ENCODE results near the gene SLIT1. TPM values are rescaled to one million over a fixed set of nuclear protein-coding genes. Genes with fewer than 3 reads are reported as not detected.

The SLIT1 gene
- total and polyA plus RNA-seq, 2 of the 8 experiments (the other 6 are each of a cell fraction or from before 2014, with no cell fraction given), result 0.70 to 0.88 TPM

DNA sequence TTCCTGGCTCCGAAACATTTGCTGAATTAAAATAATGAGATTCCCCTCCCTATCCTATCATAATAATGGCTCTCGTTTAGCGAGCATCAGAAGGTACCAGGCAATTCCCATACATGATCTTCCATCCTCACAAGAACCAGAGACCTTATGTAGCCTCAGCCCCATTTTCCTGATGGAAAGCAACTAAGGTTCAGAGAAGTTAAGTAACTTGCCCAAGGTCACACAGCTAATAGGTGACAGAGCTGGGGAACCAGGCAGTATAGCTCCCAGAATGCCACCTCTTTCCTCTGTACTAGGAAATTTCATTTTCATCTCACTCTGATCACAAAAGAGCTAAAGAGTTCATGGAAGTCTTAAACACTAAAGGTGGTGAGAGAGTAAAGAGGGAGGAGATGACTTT, 2.4 kb downstream of the SLIT1 start:
- H3K18ac ChIP-seq (ENCODE audit: extremely low read depth, low read length), result no peak overlapping the region
- peaks cover 27 to 54% (median 51%) of the 10 kb centered on the region in 4 experiments for H3K27me3 ChIP-seq (replicated peaks in 1 of 4; ENCODE audit: control insufficient read depth in 3 of 4, extremely low read depth in 1 of 4, insufficient read depth in 3 of 4, low read length in 3 of 4)
- H3K27ac ChIP-seq (ENCODE audit: low read depth, low read length), result no peak overlapping the region
- H3K79me2 ChIP-seq (ENCODE audit: control insufficient read depth in 1 of 2, insufficient read depth in 2 of 2, low read length in 2 of 2), result no peaks in the 10 kb centered on the region
- H3K4me1 ChIP-seq (replicated peaks in 1 of 4; ENCODE audit: control insufficient read depth in 3 of 4, insufficient read depth in 4 of 4, low read length in 3 of 4), result peaks cover 2 to 20% (median 11%) of the 10 kb centered on the region in 4 experiments
- peaks cover 17% of the 10 kb centered on the region; the same call in 1 of the 2 replicates for H3K23me2 ChIP-seq (ENCODE audit: low read depth, low read length)
- peaks cover 0 to 4% of the 10 kb centered on the region in 2 experiments for H4K20me1 ChIP-seq (replicated peaks in 1 of 2; ENCODE audit: control insufficient read depth in 1 of 2, insufficient read depth in 2 of 2, low read length in 2 of 2)
- H3K4ac ChIP-seq (replicated peaks; ENCODE audit: insufficient read length, low read depth, low read length), result no peak overlapping the region
- H3K14ac ChIP-seq (ENCODE audit: insufficient read length), result no peak overlapping the region
- H3K36me3 ChIP-seq (ENCODE audit: control insufficient read depth in 2 of 4, insufficient read depth in 4 of 4, low read length in 3 of 4), result no peaks in the 10 kb centered on the region
- H2BK20ac ChIP-seq (ENCODE audit: low read length), result no peak overlapping the region; the same call in 1 of the 2 replicates
- H3K9ac ChIP-seq (replicated peaks in 1 of 4; ENCODE audit: extremely low read depth in 1 of 4, low read depth in 3 of 4, low read length in 3 of 4), result no peak overlapping the region
- H4K5ac ChIP-seq (ENCODE audit: insufficient read length, low read depth, low read length), result no peak overlapping the region
- no peak overlapping the region for H3K56ac ChIP-seq (replicated peaks; ENCODE audit: insufficient read length, low read depth, low read length)
- H3K23ac ChIP-seq (ENCODE audit: insufficient read length), result no peak overlapping the region
- FAIRE-seq (no peak), DNase-seq (ENCODE audit: low read depth in 1 of 2, low spot score in 2 of 2) (no peak)
- H3K9me3 ChIP-seq (ENCODE audit: insufficient read depth in 2 of 2, low read depth in 1 of 2, low read length in 1 of 2), result no peaks in the 10 kb centered on the region
- no peak overlapping the region for H2BK12ac ChIP-seq (ENCODE audit: low read depth, low read length)
- no peak overlapping the region for H3K4me2 ChIP-seq (ENCODE audit: insufficient read depth in 1 of 2, low read depth in 2 of 2, low read length in 2 of 2)
- POLR2A ChIA-PET (ENCODE audit: partially characterized antibody), result no interaction called here
- H3K4me3 ChIP-seq (ENCODE audit: extremely low read depth in 1 of 4, insufficient read depth in 2 of 4, low read depth in 3 of 4, low read length in 4 of 4), result no peak overlapping the region
- CTCF ChIA-PET (ENCODE audit: partially characterized antibody), result interaction anchor here (0.6 to 20.0 kb wide), 7 partner anchors 8 to 462 kb away, joined by 3 to 320 read pairs (median 4); partner anchors contain the start of gene PIK3AP1
- H2AFZ ChIP-seq (ENCODE audit: low read length), result no peak overlapping the region
- H4K91ac ChIP-seq (replicated peaks; ENCODE audit: insufficient read length, low read length), result no peak overlapping the region
- H2BK15ac ChIP-seq (ENCODE audit: low read length), result no peak overlapping the region
- H4K8ac ChIP-seq (ENCODE audit: extremely low read depth, insufficient read depth, low read length), result no peak overlapping the region
- WGBS, 2 experiments (ENCODE audit: extremely low coverage in 1 of 2, insufficient coverage in 1 of 2, insufficient read length in 1 of 2, insufficient replicate concordance in 2 of 2, low coverage in 1 of 2, low lambda C conversion rate in 2 of 2, missing lambda C conversion rate in 1 of 2), result 83% methylated on average over 3 of the region's 3 CpGs; no CpG with 5 or more reads in 1 of the 2 experiments
- H2AK5ac ChIP-seq (ENCODE audit: low read depth, low read length), result no peak overlapping the region
- TF ChIP-seq POU5F1 (IDR thresholded peaks at IDR 0.05; ENCODE audit: low read depth, low read length), result no peak
- no peak for TF ChIP-seq RAD21 (IDR thresholded peaks at IDR 0.05 in 1 of 2, conservative IDR thresholded peaks at IDR 0.05 in 1 of 2; ENCODE audit: low read depth in 2 of 2, low read length in 2 of 2)
- TF ChIP-seq KDM4A (IDR thresholded peaks at IDR 0.05; ENCODE audit: low read depth, low read length, severe bottlenecking), result no peak
- TF ChIP-seq KDM1A (IDR thresholded peaks at IDR 0.05; ENCODE audit: borderline replicate concordance, low read length), result no peak
- no peaks in the 10 kb centered on the region for H3K79me1 ChIP-seq (ENCODE audit: low read depth, low read length)
- no peak overlapping the region for H2BK120ac ChIP-seq (replicated peaks; ENCODE audit: low read depth, low read length)
- no peak overlapping the region for H2BK5ac ChIP-seq (ENCODE audit: low read depth, low read length)

All from H1 (cell line).